Upper lobe of left lung (tissue), 6 donors: Measurements from ENCODE around the gene TCERG1L. TPM values are rescaled to one million over a fixed set of nuclear protein-coding genes. Genes with fewer than 3 reads are reported as not detected.
A peak's percentile ranks its signal among the peaks of the same experiment; 100 is the strongest.

ENCODE experiments used
- ATAC-seq, 2 donors: fragments of 200-7000 bp; cut with Tn5 transposase; one replicate each; pipeline ENCODE4 v1.9.1; 2022; ENCODE audit warnings: mild to moderate bottlenecking in 2 of 2, moderate library complexity in 2 of 2; ENCODE audit not compliant: low FRiP score in 2 of 2
- DNase-seq, 2 donors: peaks; one replicate each; pipeline ENCODE4 v3.0.0-alpha.2; 2019 to 2020
- H3K27ac ChIP-seq, 4 donors: fragments of 200-600 bp; sonication (generic); one replicate each; pipeline ENCODE4 v1.5.1; 2016 to 2019
- H3K27me3 ChIP-seq, 4 donors: fragments of 200-600 bp; sonication (generic); one replicate each; pipeline ENCODE4 v1.5.1; 2017 to 2019
- H3K36me3 ChIP-seq, 4 donors: fragments of 200-600 bp; sonication (generic); one replicate each; pipeline ENCODE4 v1.5.1; 2016 to 2019
- H3K4me1 ChIP-seq, 4 donors: fragments of 200-600 bp; sonication (generic); one replicate each; pipeline ENCODE4 v1.5.1; 2018 to 2019
- H3K4me3 ChIP-seq, 4 donors: fragments of 200-600 bp; sonication (generic); one replicate each; pipeline ENCODE4 v1.5.1; 2017 to 2019; ENCODE audit warnings: mild to moderate bottlenecking in 2 of 4, moderate library complexity in 1 of 4
- H3K9me3 ChIP-seq, 4 donors: fragments of 200-600 bp; sonication (generic); one replicate each; pipeline ENCODE4 v1.5.1; 2018 to 2019
- CTCF ChIP-seq, 6 experiments: fragments of 450-650 bp in 4 of 6; fragments of 200-600 bp in 2 of 6; sonication (generic) in 2 of 6; IDR thresholded peaks; one replicate each; pipeline ENCODE4 v1.5.1; 2016 to 2019; ENCODE audit warnings: antibody characterized with exemption in 6 of 6
- EP300 ChIP-seq, 4 donors: sonication (generic); formaldehyde crosslinking; IDR thresholded peaks; one replicate each; pipeline ENCODE4 v1.5.1; 2017; ENCODE audit warnings: antibody characterized with exemption in 4 of 4, control low read depth in 2 of 4
- POLR2A ChIP-seq, 4 donors: fragments of 450-650 bp; IDR thresholded peaks; one replicate each; pipeline ENCODE4 v1.5.1; 2016 to 2017; ENCODE audit warnings: antibody characterized with exemption in 4 of 4, mild to moderate bottlenecking in 2 of 4
- POLR2AphosphoS5 ChIP-seq, 2 donors: sonication (generic); formaldehyde crosslinking; IDR thresholded peaks; one replicate each; pipeline ENCODE4 v1.5.1; 2017; ENCODE audit warnings: antibody characterized with exemption in 2 of 2
- WGBS, 2 donors: methylation state at CpG; one replicate each; pipeline ENCODE4 v1.1.5; 2017 to 2018; 5-methylcytosine and 5-hydroxymethylcytosine counted together
- total RNA-seq, 6 donors: library from RNA; depleted of rRNA in 4 of 6; stranded (reverse); fragments of >200 nt in 4 of 6; gene quantifications; one replicate each; pipeline versions ENCODE4 v1.1.0 to v1.2.1, GENCODE V29; 2016 to 2021
- donor health status: DM: no; HTN: no; CAD: no; lungs with moderate emphysema.
- donor health status: DM: no; HTN: yes; CAD: no; lungs with severe emphysema.

The TCERG1L gene
- total RNA-seq, 6 donors from 2014 or later: 0.10 TPM; not detected in 5

- TF ChIP-seq POLR2AphosphoS5 (IDR thresholded peaks at IDR 0.05): no peak
- no peak for TF ChIP-seq CTCF (IDR thresholded peaks at IDR 0.05)
- peaks cover 0 to 5% (median 0%) of the 10 kb centered on the region in 4 donors for H3K4me1 ChIP-seq
- H3K9me3 ChIP-seq: no peaks in the 10 kb centered on the region
- no peak overlapping the region for H3K4me3 ChIP-seq
- ATAC-seq: no peak
- H3K27me3 ChIP-seq: no peaks in the 10 kb centered on the region
- DNase-seq: no peak
- no peaks in the 10 kb centered on the region for H3K36me3 ChIP-seq
- 80 to 88% methylated on average over 11 to 15 of the region's 15 CpGs for WGBS, 2 donors
- H3K27ac ChIP-seq: no peak overlapping the region
Observed at GRCh38 chr10:131098416-131098952, 213.0 kb downstream of the TCERG1L start.

GRCh38 chr10:131096031-131096430, 215.5 kb downstream of the TCERG1L start:
- ATAC-seq: no peak
- DNase-seq: no peak
- no peaks in the 10 kb centered on the region for H3K27me3 ChIP-seq
- TF ChIP-seq POLR2AphosphoS5 (IDR thresholded peaks at IDR 0.05) (no peak), CTCF (IDR thresholded peaks at IDR 0.05) (no peak), POLR2A (IDR thresholded peaks at IDR 0.05) (no peak), EP300 (IDR thresholded peaks at IDR 0.05) (no peak)
- H3K36me3 ChIP-seq: no peaks in the 10 kb centered on the region
- no peak overlapping the region for H3K27ac ChIP-seq
- no peaks in the 10 kb centered on the region for H3K9me3 ChIP-seq
- peaks cover 0 to 5% (median 0%) of the 10 kb centered on the region in 4 donors for H3K4me1 ChIP-seq
- H3K4me3 ChIP-seq: no peak overlapping the region
- 86 to 96% methylated on average over 7 of the region's 7 CpGs for WGBS, 2 donors

- Histone ChIP-seq H3K36me3 (no peaks in the 10 kb centered on the region), H3K4me3 (no peak overlapping the region), H3K27me3 (no peaks in the 10 kb centered on the region), H3K27ac (no peak overlapping the region), H3K4me1 (peaks cover 0 to 5% (median 0%) of the 10 kb centered on the region in 4 donors), H3K9me3 (no peaks in the 10 kb centered on the region)
- no peak for DNase-seq
- ATAC-seq: no peak
- TF ChIP-seq EP300 (IDR thresholded peaks at IDR 0.05) (no peak), CTCF (IDR thresholded peaks at IDR 0.05) (no peak), POLR2AphosphoS5 (IDR thresholded peaks at IDR 0.05) (no peak), POLR2A (IDR thresholded peaks at IDR 0.05) (no peak)
- whole genome bisulfite sequencing, 2 donors: 82 to 84% methylated on average over 9 to 12 of the region's 12 CpGs
Observed at GRCh38 chr10:131095313-131095580, 216.3 kb downstream of the TCERG1L start.

GRCh38 chr10:131094527-131095312, 216.8 kb downstream of the TCERG1L start:
- Histone ChIP-seq H3K4me1 (peaks cover 0 to 5% (median 0%) of the 10 kb centered on the region in 4 donors), H3K27me3 (no peaks in the 10 kb centered on the region), H3K9me3 (no peaks in the 10 kb centered on the region), H3K4me3 (no peak overlapping the region), H3K27ac (no peak overlapping the region), H3K36me3 (no peaks in the 10 kb centered on the region)
- peak in 1 of 2 donors; percentile 81 for DNase-seq
- ATAC-seq: peak in 1 of 2 donors; percentile 58
- TF ChIP-seq CTCF (IDR thresholded peaks at IDR 0.05): no peak
- TF ChIP-seq EP300 (IDR thresholded peaks at IDR 0.05): no peak
- TF ChIP-seq POLR2AphosphoS5 (IDR thresholded peaks at IDR 0.05): no peak
- no peak for TF ChIP-seq POLR2A (IDR thresholded peaks at IDR 0.05)
- WGBS, 2 donors: 50 to 53% methylated on average over 21 to 29 of the region's 29 CpGs
